Neural progenitor cell (in vitro differentiated cells): ENCODE results near the gene MMS19. TPM values are rescaled to one million over a fixed set of nuclear protein-coding genes. Genes with fewer than 3 reads are reported as not detected.
A peak's percentile ranks its signal among the peaks of the same experiment; 100 is the strongest.
"Not testable (repeated sequence)": the region's sequence is repeated elsewhere in the genome, so short reads cannot be mapped to it uniquely, and the experiment has no call there.

Experiments
- DNase-seq: peaks from one replicate; pipeline ENCODE4 v3.0.0-alpha.2; 2016; ENCODE audit warnings: low spot score
- H2AFZ ChIP-seq: fragments of 200-600 bp; sonication (generic); replicated peaks from 2 replicates; pipeline ENCODE4 v1.6.1; 2016; ENCODE audit warnings: antibody characterized with exemption
- H3F3A ChIP-seq: fragments of 200-600 bp; sonication (generic); 2 replicates; pipeline ENCODE4 v1.6.1; 2016; ENCODE audit warnings: antibody characterized with exemption, low read depth
- H3K27ac ChIP-seq: fragments of 200-600 bp; sonication (generic); 2 replicates; pipeline ENCODE4 v1.5.1; 2016; ENCODE audit warnings: mild to moderate bottlenecking
- H3K27me3 ChIP-seq: fragments of 200-600 bp; sonication (generic); 2 replicates; pipeline ENCODE4 v1.6.1; 2016; ENCODE audit warnings: mild to moderate bottlenecking, moderate library complexity
- H3K36me3 ChIP-seq: fragments of 200-600 bp; sonication (generic); 2 replicates; pipeline ENCODE4 v1.5.1; 2016
- H3K4me1 ChIP-seq: fragments of 200-600 bp; sonication (generic); 2 replicates; pipeline ENCODE4 v1.6.1; 2016; ENCODE audit warnings: mixed run types
- H3K4me2 ChIP-seq: fragments of 200-600 bp; sonication (generic); 2 replicates; pipeline ENCODE4 v1.6.1; 2016
- H3K4me3 ChIP-seq: fragments of 200-600 bp; sonication (generic); 2 replicates; pipeline ENCODE4 v1.5.1; 2016
- H3K79me2 ChIP-seq: fragments of 200-600 bp; sonication (generic); 2 replicates; pipeline ENCODE4 v1.6.1; 2016; ENCODE audit warnings: low read depth
- H3K9ac ChIP-seq: fragments of 200-600 bp; sonication (generic); 2 replicates; pipeline ENCODE4 v1.6.1; 2016
- H3K9me3 ChIP-seq: fragments of 200-600 bp; sonication (generic); 2 replicates; pipeline ENCODE4 v1.5.1; 2016; ENCODE audit warnings: low read depth
- H4K20me1 ChIP-seq: fragments of 200-600 bp; sonication (generic); 2 replicates; pipeline ENCODE4 v1.6.1; 2016; ENCODE audit warnings: low read depth
- H3K27ac Mint-ChIP-seq: 3 replicates; pipeline ENCODE4 v1.8.0; 2021; ENCODE audit warnings: mixed read lengths
- H3K27me3 Mint-ChIP-seq: 2 replicates; pipeline ENCODE4 v1.8.0; 2022; ENCODE audit warnings: low read depth, mild to moderate bottlenecking, inconsistent platforms, moderate library complexity, mixed read lengths; ENCODE audit not compliant: insufficient read depth
- H3K36me3 Mint-ChIP-seq: 3 replicates; pipeline ENCODE4 v1.8.0; 2021; ENCODE audit warnings: mixed read lengths
- H3K4me1 Mint-ChIP-seq: 3 replicates; pipeline ENCODE4 v1.8.0; 2021; ENCODE audit warnings: mixed read lengths
- H3K4me3 Mint-ChIP-seq: 3 replicates; pipeline ENCODE4 v1.8.0; 2021; ENCODE audit warnings: mild to moderate bottlenecking, moderate library complexity, mixed read lengths
- H3K9me3 Mint-ChIP-seq: 3 replicates; pipeline ENCODE4 v1.8.0; 2020; ENCODE audit warnings: mixed read lengths
- EZH2 ChIP-seq: fragments of 200-600 bp; sonication (generic); IDR thresholded peaks from 2 replicates; pipeline ENCODE4 v1.6.1; 2017; ENCODE audit warnings: antibody characterized with exemption, mild to moderate bottlenecking, moderate library complexity
- EZH2phosphoT487 ChIP-seq: fragments of 200-600 bp; sonication (generic); IDR thresholded peaks from 2 replicates; pipeline ENCODE4 v1.6.1; 2017; ENCODE audit warnings: antibody characterized with exemption
- total RNA-seq: library from RNA; depleted of rRNA; stranded (reverse); fragments of >200 nt; gene quantifications from 2 replicates; pipeline ENCODE4 v1.2.3, GENCODE V29; 2015; ENCODE audit warnings: low replicate concordance
- TF ChIP-seq, protein P1 (sequence below): fragments of 200-600 bp; sonication (generic); IDR thresholded peaks from 2 replicates; pipeline ENCODE4 v1.5.1; 2017; ENCODE audit warnings: antibody characterized with exemption, mild to moderate bottlenecking

MMS19 gene
- total RNA-seq, 1 donor from 2014 or later: 127 TPM

DNA sequence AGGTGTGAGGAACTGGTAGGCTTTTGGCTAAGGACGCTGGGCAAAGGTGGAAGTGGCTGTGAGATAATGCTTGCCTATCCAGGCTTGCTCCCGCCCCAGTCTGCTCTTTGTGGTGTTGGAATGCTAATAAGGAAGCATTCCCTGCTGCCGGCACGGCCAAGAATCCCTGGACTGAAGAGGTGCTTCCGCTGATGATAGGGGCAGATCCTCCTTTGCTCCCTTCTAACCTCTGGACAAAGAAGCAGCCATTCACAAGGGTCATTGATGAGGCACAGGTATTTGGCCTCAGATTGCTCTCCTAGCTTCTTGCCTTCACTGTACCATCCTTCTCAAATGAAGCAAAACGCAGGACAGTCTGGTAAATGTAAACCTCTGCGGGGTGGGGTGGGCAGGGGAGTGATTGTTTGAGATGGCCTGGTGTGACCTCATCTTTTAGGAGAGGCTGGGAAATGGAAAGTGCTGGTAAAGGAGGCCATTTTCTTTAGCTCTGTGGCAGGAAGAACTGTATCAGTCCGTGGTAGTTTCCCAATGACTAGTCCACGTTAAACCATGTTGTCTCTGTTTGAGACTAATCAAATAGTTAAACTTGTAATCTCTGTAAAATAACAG is 70.5 kb downstream of the MMS19 start:
- peak overlapping the region; percentile 94 for H3K4me3 ChIP-seq
- H4K20me1 ChIP-seq: peaks cover 54% of the 10 kb centered on the region
- no peaks in the 10 kb centered on the region for H3K9me3 ChIP-seq
- H3K9ac ChIP-seq: peak overlapping the region; percentile 89
- H3K27me3 Mint-ChIP-seq: peaks cover 2% of the 10 kb centered on the region
- peak overlapping the region; percentile 77 for H3K27ac ChIP-seq
- H3K4me1 Mint-ChIP-seq: peaks cover 31% of the 10 kb centered on the region
- H3K27me3 ChIP-seq: no peaks in the 10 kb centered on the region
- no peaks in the 10 kb centered on the region for H3K9me3 Mint-ChIP-seq
- TF ChIP-seq EZH2: no peak
- no peak for TF ChIP-seq EZH2phosphoT487
- TF ChIP-seq, protein P1, sequence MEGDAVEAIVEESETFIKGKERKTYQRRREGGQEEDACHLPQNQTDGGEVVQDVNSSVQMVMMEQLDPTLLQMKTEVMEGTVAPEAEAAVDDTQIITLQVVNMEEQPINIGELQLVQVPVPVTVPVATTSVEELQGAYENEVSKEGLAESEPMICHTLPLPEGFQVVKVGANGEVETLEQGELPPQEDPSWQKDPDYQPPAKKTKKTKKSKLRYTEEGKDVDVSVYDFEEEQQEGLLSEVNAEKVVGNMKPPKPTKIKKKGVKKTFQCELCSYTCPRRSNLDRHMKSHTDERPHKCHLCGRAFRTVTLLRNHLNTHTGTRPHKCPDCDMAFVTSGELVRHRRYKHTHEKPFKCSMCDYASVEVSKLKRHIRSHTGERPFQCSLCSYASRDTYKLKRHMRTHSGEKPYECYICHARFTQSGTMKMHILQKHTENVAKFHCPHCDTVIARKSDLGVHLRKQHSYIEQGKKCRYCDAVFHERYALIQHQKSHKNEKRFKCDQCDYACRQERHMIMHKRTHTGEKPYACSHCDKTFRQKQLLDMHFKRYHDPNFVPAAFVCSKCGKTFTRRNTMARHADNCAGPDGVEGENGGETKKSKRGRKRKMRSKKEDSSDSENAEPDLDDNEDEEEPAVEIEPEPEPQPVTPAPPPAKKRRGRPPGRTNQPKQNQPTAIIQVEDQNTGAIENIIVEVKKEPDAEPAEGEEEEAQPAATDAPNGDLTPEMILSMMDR: no peak
- peaks cover 38% of the 10 kb centered on the region for H3K36me3 Mint-ChIP-seq
- peak; percentile 82 for DNase-seq
- peaks cover 19% of the 10 kb centered on the region for H3K4me1 ChIP-seq
- peaks cover 70% of the 10 kb centered on the region for H3F3A ChIP-seq
- H3K4me2 ChIP-seq: peak overlapping the region; percentile 96
- peak overlapping the region; percentile 96 for H3K4me3 Mint-ChIP-seq
- peak overlapping the region; percentile 79 for H3K27ac Mint-ChIP-seq
- no peak overlapping the region for H2AFZ ChIP-seq
- H3K36me3 ChIP-seq: peaks cover 17% of the 10 kb centered on the region
- peaks cover 56% of the 10 kb centered on the region for H3K79me2 ChIP-seq

DNA sequence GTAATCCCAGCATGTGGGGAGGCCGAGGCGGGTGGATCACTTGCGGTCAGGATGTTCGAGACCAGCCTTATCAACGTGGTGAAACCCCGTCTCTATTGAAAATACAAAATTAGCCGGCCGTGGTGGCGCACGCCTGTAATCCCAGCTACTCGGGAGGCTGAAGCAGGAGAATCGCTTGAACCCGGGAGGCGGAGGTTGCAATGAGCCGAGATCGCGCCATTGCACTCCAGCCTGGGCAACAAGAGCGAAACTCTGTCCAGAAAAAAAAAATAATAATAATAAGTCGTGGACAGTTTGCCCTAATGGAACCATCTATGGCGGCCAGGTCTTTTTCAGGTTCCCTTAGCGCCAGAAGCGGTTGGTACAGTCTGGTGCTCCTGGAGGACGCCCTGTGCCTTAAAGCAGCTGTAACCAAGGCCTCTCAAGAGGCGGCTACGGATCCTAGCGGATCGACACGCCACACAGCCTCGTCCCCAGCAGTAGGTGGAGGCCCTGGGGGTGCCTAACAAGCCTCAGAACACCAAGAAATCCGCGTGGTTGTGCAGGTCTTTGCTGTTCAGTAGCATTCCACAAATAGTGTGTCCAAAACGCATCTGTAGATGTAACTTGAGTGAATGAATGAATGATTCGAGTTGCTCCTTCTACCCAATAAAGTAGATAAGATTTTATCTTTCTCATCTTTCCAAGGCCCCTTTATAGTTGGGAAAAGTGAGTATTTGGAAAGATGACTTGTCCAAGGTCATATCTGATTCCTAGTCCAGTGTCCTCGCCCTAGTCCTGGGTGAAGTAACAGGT is 71.2 kb downstream of the MMS19 start:
- peak overlapping the region; percentile 89 for H3K9ac ChIP-seq
- peak overlapping the region; percentile 96 for H3K4me2 ChIP-seq
- TF ChIP-seq, protein P1: no peak
- TF ChIP-seq EZH2 (no peak), EZH2phosphoT487 (no peak)
- H3K27me3 Mint-ChIP-seq: peaks cover 2% of the 10 kb centered on the region
- no peaks in the 10 kb centered on the region for H3K9me3 ChIP-seq
- peak overlapping the region; percentile 94 for H3K4me3 ChIP-seq
- no peaks in the 10 kb centered on the region for H3K9me3 Mint-ChIP-seq
- peaks cover 68% of the 10 kb centered on the region for H3F3A ChIP-seq
- H3K27ac Mint-ChIP-seq: peak overlapping the region; percentile 81
- H3K4me3 Mint-ChIP-seq: peak overlapping the region; percentile 96
- H3K4me1 ChIP-seq: peaks cover 19% of the 10 kb centered on the region
- H3K79me2 ChIP-seq: peaks cover 56% of the 10 kb centered on the region
- peaks cover 17% of the 10 kb centered on the region for H3K36me3 ChIP-seq
- H3K4me1 Mint-ChIP-seq: peaks cover 31% of the 10 kb centered on the region
- DNase-seq: peak; percentile 45
- no peak overlapping the region for H2AFZ ChIP-seq
- H3K27ac ChIP-seq: peak overlapping the region; percentile 77
- H4K20me1 ChIP-seq: peaks cover 51% of the 10 kb centered on the region
- H3K36me3 Mint-ChIP-seq: peaks cover 35% of the 10 kb centered on the region
- H3K27me3 ChIP-seq: no peaks in the 10 kb centered on the region

DNA sequence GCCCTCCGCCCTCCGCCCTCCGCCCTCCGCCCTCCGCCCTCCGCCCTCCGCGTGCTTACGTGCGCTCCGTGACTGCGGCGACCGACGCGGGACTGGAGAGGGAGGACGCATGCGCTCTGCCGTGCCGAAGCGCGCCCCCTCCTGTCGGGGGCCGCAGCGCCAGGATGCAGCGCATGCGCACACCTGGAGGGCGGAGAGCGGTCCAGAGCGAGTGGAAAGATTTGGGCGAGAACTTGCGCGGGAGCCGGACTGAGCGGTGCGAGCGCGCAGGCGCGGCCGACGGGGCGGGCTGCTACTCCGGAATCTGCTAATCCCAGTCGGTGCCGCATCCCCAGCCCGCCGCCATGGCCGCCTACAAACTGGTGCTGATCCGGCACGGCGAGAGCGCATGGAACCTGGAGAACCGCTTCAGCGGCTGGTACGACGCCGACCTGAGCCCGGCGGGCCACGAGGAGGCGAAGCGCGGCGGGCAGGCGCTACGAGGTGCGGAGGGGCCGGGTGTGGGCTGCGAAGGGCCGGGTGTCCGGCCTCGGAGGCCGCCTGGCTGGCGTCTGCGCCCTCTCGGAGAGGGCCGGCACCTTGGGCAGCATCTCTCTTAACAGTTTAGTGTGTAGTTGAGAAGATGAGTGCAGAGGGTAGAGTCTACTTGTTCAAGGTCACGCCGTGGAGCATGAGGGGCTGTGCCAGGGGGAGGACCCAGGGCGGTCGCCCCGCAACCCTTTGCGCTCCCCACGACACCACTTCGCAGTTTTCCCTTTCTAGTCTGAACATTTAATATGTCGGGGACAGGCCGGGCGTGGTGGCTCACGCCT is 72.1 kb downstream of the MMS19 start, which contains the start of gene PGAM1:
TSS of gene PGAM1 (plus strand) at position 228 of the 812 bp plus-strand sequence. CDS start at position 345, 117 bp downstream.
- Mint-ChIP-seq H3K4me1 (peaks cover 31% of the 10 kb centered on the region), H3K36me3 (peaks cover 28% of the 10 kb centered on the region), H3K9me3 (no peaks in the 10 kb centered on the region), H3K27me3 (peaks cover 2% of the 10 kb centered on the region), H3K4me3 (peak within 1 kb of the TSS; percentile 96), H3K27ac (peak within 1 kb of the TSS; percentile 81)
- TF ChIP-seq EZH2phosphoT487: no peak
- TF ChIP-seq, protein P1: peak; percentile 66
- no peak for TF ChIP-seq EZH2
- Histone ChIP-seq H3K4me2 (peak within 1 kb of the TSS; percentile 96), H3K9me3 (no peaks in the 10 kb centered on the region), H2AFZ (peak within 1 kb of the TSS; percentile 36), H3K27ac (peak within 1 kb of the TSS; percentile 77), H3K27me3 (no peaks in the 10 kb centered on the region), H3K36me3 (peaks cover 11% of the 10 kb centered on the region), H3K79me2 (peaks cover 51% of the 10 kb centered on the region), H4K20me1 (peaks cover 43% of the 10 kb centered on the region), H3F3A (peaks cover 60% of the 10 kb centered on the region), H3K9ac (peak within 1 kb of the TSS; percentile 89), H3K4me1 (peaks cover 19% of the 10 kb centered on the region), H3K4me3 (peak within 1 kb of the TSS; percentile 94)
- DNase-seq: peak; percentile 97

DNA sequence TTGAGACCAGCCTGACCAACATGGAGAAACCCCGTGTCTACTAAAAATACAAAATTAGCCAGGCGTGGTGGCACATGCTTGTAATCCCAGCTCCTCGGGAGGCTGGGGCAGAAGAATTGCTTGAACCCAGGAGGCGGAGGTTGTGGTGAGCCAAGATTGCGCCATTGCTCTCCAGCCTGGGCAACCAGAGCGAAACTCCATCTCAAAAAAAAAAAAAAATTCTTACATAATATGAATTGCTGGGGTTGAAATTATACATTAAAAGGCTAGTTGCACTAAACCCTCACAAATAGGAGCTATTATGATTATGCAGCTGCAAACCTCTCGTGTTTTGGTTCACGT is 74.5 kb downstream of the MMS19 start:
- peak overlapping the region; percentile 33 for H3K4me3 Mint-ChIP-seq
- not testable (repeated sequence) for H3K9ac ChIP-seq, H3K9me3 ChIP-seq, H3K27me3 ChIP-seq, H3K4me2 ChIP-seq, H3K27me3 Mint-ChIP-seq, H3K9me3 Mint-ChIP-seq, DNase-seq, H3K4me3 ChIP-seq, H3K27ac ChIP-seq, H3K36me3 ChIP-seq, H2AFZ ChIP-seq
- peak overlapping the region; percentile 35 for H3K27ac Mint-ChIP-seq
- Histone ChIP-seq H3K4me1 (peaks cover 11% of the 10 kb centered on the region), H3F3A (peaks cover 57% of the 10 kb centered on the region), H4K20me1 (peaks cover 19% of the 10 kb centered on the region), H3K79me2 (peaks cover 27% of the 10 kb centered on the region)
- H3K4me1 Mint-ChIP-seq: peaks cover 31% of the 10 kb centered on the region
- H3K36me3 Mint-ChIP-seq: peaks cover 12% of the 10 kb centered on the region
